Measurements from ENCODE around the gene NFE2L2. TPM values are rescaled to one million over a fixed set of nuclear protein-coding genes. Genes with fewer than 3 reads are reported as not detected.
A peak's percentile ranks its signal among the peaks of the same experiment; 100 is the strongest.

The NFE2L2 gene
- total and polyA plus RNA-seq, 9 of the 15 experiments (the other 6 are each of a cell fraction or from before 2014, with no cell fraction given) = 29.3 to 120 (median 59.3) TPM

DNA sequence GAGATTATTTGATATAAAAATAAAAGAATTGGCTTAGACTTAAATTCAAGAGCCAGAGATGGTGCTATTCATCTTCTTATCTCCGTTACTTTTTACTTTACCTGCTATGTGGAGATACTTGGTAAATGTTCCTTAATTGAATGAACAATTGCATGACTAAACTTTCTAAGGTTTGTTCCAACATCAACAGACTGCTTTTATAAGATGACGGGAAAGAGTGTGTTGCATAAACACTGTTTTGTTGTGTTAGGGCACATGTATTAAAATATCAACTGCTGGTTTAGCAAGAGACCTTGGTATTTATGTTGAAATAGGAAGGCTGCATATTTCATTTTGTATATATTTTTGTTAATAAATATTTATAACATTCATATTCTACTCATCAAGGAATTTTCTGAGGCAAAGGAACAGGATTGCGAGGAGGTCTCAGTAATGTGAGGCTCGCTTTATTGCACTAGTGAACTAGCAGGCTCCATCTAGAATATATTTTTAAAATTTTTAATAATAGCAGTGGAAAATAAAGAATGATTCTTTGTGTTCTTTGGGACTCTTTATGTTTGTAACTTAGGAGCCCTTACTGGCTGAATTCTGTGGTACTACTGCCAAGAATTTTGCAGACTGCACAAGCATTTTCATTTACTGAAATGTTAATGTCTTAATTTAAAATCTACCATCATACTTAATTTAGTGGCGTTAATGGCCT lies 10.7 kb upstream of the NFE2L2 start:
- FAIRE-seq (no peak), ATAC-seq (no peak), DNase-seq (ENCODE audit: extremely low read depth in 1 of 4, low spot score in 3 of 4) (no peak)
- Histone ChIP-seq H3K4me2 (ENCODE audit: insufficient read depth, low read length) (no peak overlapping the region), H3K36me3 (ENCODE audit: control insufficient read depth, insufficient read depth, low read length) (no peaks in the 10 kb centered on the region), H4K20me1 (replicated peaks; ENCODE audit: control insufficient read depth, insufficient read depth, low read length) (no peaks in the 10 kb centered on the region), H3K4me1 (replicated peaks in 1 of 2; ENCODE audit: control insufficient read depth in 2 of 2, insufficient read depth in 2 of 2, low read length in 2 of 2) (no peaks in the 10 kb centered on the region; a peak in 1 of 5 replicates), H3K4me3 (no peak overlapping the region), H3K79me2 (ENCODE audit: control insufficient read depth, insufficient read depth, low read length) (no peaks in the 10 kb centered on the region), H3K9me3 (replicated peaks; ENCODE audit: control insufficient read depth, insufficient read depth, low read depth, low read length) (no peaks in the 10 kb centered on the region), H2AFZ (ENCODE audit: low read depth, low read length) (peak overlapping the region; percentile 25; the same call in 1 of the 2 replicates), H3K27ac (ENCODE audit: extremely low read depth, low read depth, low read length) (no peak overlapping the region), H3K9ac (ENCODE audit: insufficient read depth in 1 of 2, low read depth in 2 of 2, low read length in 2 of 2) (no peak overlapping the region), H3K9me1 (ENCODE audit: control insufficient read depth, insufficient read depth, low read length) (no peaks in the 10 kb centered on the region), H3K27me3 (ENCODE audit: control insufficient read depth in 2 of 2, insufficient read depth in 2 of 2, low read length in 2 of 2) (no peaks in the 10 kb centered on the region)
- no peak for TF ChIP-seq CEBPG (CRISPR knock-in tag; IDR thresholded peaks at IDR 0.05)
- TF ChIP-seq CEBPG (tag; conservative IDR thresholded peaks at IDR 0.05 in 1 of 2, IDR thresholded peaks at IDR 0.05 in 1 of 2) = 0 out of 4 replicates have a peak, but pooled peaks of 1 of the 2 experiments have one; percentile 22
- TF ChIP-seq PCBP2 (IDR thresholded peaks at IDR 0.05; ENCODE audit: low read depth, low read length, poor library complexity, severe bottlenecking) = no peak
- TF ChIP-seq ZNF444 (CRISPR knock-in tag; IDR thresholded peaks at IDR 0.05) = no peak
- TF ChIP-seq, protein P1, sequence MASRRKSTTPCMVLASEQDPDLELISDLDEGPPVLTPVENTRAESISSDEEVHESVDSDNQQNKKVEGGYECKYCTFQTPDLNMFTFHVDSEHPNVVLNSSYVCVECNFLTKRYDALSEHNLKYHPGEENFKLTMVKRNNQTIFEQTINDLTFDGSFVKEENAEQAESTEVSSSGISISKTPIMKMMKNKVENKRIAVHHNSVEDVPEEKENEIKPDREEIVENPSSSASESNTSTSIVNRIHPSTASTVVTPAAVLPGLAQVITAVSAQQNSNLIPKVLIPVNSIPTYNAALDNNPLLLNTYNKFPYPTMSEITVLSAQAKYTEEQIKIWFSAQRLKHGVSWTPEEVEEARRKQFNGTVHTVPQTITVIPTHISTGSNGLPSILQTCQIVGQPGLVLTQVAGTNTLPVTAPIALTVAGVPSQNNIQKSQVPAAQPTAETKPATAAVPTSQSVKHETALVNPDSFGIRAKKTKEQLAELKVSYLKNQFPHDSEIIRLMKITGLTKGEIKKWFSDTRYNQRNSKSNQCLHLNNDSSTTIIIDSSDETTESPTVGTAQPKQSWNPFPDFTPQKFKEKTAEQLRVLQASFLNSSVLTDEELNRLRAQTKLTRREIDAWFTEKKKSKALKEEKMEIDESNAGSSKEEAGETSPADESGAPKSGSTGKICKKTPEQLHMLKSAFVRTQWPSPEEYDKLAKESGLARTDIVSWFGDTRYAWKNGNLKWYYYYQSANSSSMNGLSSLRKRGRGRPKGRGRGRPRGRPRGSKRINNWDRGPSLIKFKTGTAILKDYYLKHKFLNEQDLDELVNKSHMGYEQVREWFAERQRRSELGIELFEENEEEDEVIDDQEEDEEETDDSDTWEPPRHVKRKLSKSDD (conservative IDR thresholded peaks at IDR 0.05; ENCODE audit: low read length) = no peak
- CTCF ChIA-PET (ENCODE audit: low intra/inter-chr PET ratio) = no interaction called here
- intact Hi-C loops (cut with micrococcal nuclease) (no loop called here), in situ Hi-C loops (cut with MboI) (no loop called here)
- BruUV-seq (replicated peaks) = no TSS peak
- POLR2A ChIA-PET = interaction anchor here (2.0 to 12.9 kb wide), 3 partner anchors 9 to 11 kb away, joined by 10 to 199 read pairs (median 30); partner anchors contain the start of gene NFE2L2
- WGBS (ENCODE audit: insufficient coverage, low coverage, missing lambda C conversion rate) = 77% methylated on average over 5 of the region's 5 CpGs

All from K562 (cell line).